ENCODE results near the gene KAT6B. TPM values are rescaled to one million over a fixed set of nuclear protein-coding genes. Genes with fewer than 3 reads are reported as not detected.
A peak's percentile ranks its signal among the peaks of the same experiment; 100 is the strongest.

The KAT6B gene
- total and polyA plus RNA-seq, 2 donors from 2014 or later: 2.9 to 34.2 TPM

GRCh38 chr10:74824184-74824899 is 2.1 kb upstream of the KAT6B start:
- TF ChIP-seq CTCF (IDR thresholded peaks at IDR 0.05; ENCODE audit: borderline replicate concordance, extremely low read depth, insufficient read depth): no peak
- intact Hi-C loops (cut with DNase I): no loop called here
- Histone ChIP-seq H3K4me3 (ENCODE audit: low read length in 3 of 3) (peak overlapping the region in 2 of 3 donors; percentile 47 to 71), H3K27ac (ENCODE audit: low read depth in 2 of 2, low read length in 2 of 2) (peak overlapping the region in 1 of 2 donors; percentile 55), H3K9me3 (ENCODE audit: control insufficient read depth in 2 of 3, insufficient read depth in 1 of 3, low read length in 3 of 3) (no peaks in the 10 kb centered on the region), H3K4me1 (ENCODE audit: control insufficient read depth in 2 of 3, insufficient read depth in 2 of 3, low read depth in 1 of 3, low read length in 3 of 3) (peaks cover 5 to 11% (median 9%) of the 10 kb centered on the region in 3 donors), H3K36me3 (ENCODE audit: control insufficient read depth in 2 of 3, insufficient read depth in 3 of 3, low read length in 3 of 3) (no peaks in the 10 kb centered on the region), H3K9ac (ENCODE audit: low read length in 3 of 3) (peak overlapping the region in 2 of 3 donors; percentile 26 to 73), H3K27me3 (ENCODE audit: control insufficient read depth, insufficient read depth, low read length) (no peaks in the 10 kb centered on the region)
- FAIRE-seq (no peak), DNase-seq (peak in 4 of 5 donors; percentile 40 to 77 (median 70))

- Histone ChIP-seq H3K4me1 (ENCODE audit: control insufficient read depth in 2 of 3, insufficient read depth in 2 of 3, low read depth in 1 of 3, low read length in 3 of 3) (peaks cover 5 to 11% (median 9%) of the 10 kb centered on the region in 3 donors), H3K27ac (ENCODE audit: low read depth in 2 of 2, low read length in 2 of 2) (peak overlapping the region; percentile 48 to 55), H3K9me3 (ENCODE audit: control insufficient read depth in 2 of 3, insufficient read depth in 1 of 3, low read length in 3 of 3) (no peaks in the 10 kb centered on the region), H3K27me3 (ENCODE audit: control insufficient read depth, insufficient read depth, low read length) (no peaks in the 10 kb centered on the region), H3K36me3 (ENCODE audit: control insufficient read depth in 2 of 3, insufficient read depth in 3 of 3, low read length in 3 of 3) (no peaks in the 10 kb centered on the region), H3K9ac (ENCODE audit: low read length in 3 of 3) (peak overlapping the region in 2 of 3 donors; percentile 26 to 73), H3K4me3 (ENCODE audit: low read length in 3 of 3) (peak overlapping the region; percentile 47 to 71 (median 65))
- no peak for TF ChIP-seq CTCF (IDR thresholded peaks at IDR 0.05; ENCODE audit: borderline replicate concordance, extremely low read depth, insufficient read depth)
- FAIRE-seq: no peak
- intact Hi-C loops (cut with DNase I): no loop called here
- DNase-seq: peak in 3 of 5 donors; percentile 67 to 89 (median 87)
These were observed 1.5 kb upstream of the KAT6B start for GRCh38 chr10:74824900-74825370.

DNA sequence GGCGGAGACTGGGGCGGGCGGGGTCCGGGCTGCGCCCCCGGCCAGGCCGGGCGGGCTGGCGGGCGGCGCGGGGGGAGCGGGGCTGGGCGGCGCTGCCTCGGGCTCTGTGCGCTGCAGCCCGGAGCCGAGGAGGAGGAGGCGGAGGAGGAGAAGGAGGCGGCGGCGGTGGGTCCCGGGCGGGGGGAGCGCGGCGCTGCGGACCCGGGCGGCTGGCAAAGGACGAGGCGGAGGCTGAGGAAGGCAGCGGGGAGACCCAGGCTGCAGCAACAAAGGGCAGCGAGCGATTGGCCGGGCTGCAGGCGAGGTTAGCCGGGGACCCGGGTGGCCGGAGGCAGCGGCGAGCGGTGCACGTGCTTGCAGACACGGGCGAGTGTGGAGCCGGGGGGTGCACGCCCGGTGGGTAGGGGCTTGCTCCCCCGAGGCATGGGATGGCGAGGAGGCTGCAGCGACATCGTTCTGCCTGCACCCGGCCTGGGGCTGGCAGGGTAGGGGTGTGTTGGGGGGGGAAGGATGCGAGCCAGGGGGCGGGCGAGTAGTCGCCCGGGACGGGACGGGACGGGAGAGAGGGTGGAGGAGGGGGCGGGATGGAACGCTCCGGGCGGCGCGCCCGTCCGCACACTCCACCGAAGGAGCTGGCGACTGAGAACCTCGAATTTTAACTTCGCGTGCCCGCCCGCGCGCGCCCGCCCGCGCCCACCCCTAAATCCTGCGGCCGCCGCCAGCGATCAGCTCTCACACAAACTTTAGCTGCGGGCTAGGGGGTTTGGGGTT is 844 bp upstream of the KAT6B start:
- peak overlapping the region in 2 of 3 donors; percentile 23 to 55 for H3K9ac ChIP-seq (ENCODE audit: low read length in 3 of 3)
- TF ChIP-seq CTCF (IDR thresholded peaks at IDR 0.05; ENCODE audit: borderline replicate concordance, extremely low read depth, insufficient read depth): no peak

More for the DNA sequence above, 844 bp upstream of the KAT6B start:
- H3K9me3 ChIP-seq (ENCODE audit: control insufficient read depth in 2 of 3, insufficient read depth in 1 of 3, low read length in 3 of 3): no peaks in the 10 kb centered on the region
- no peak for FAIRE-seq
- H3K4me3 ChIP-seq (ENCODE audit: low read length in 3 of 3): peak overlapping the region; percentile 47 to 87 (median 52)
- intact Hi-C loops (cut with DNase I): no loop called here
- H3K4me1 ChIP-seq (ENCODE audit: control insufficient read depth in 2 of 3, insufficient read depth in 2 of 3, low read depth in 1 of 3, low read length in 3 of 3): peaks cover 5 to 11% (median 9%) of the 10 kb centered on the region in 3 donors
- H3K27me3 ChIP-seq (ENCODE audit: control insufficient read depth, insufficient read depth, low read length): no peaks in the 10 kb centered on the region
- DNase-seq: peak in 3 of 5 donors; percentile 80 to 85 (median 83)
- peak overlapping the region; percentile 78 to 80 for H3K27ac ChIP-seq (ENCODE audit: low read depth in 2 of 2, low read length in 2 of 2)
- H3K36me3 ChIP-seq (ENCODE audit: control insufficient read depth in 2 of 3, insufficient read depth in 3 of 3, low read length in 3 of 3): no peaks in the 10 kb centered on the region
